Measurements from ENCODE around the gene NOVA1.

Gene NOVA1

GRCh38 chr14:26444822-26445221, 153.0 kb downstream of the NOVA1 start:
- DNase-seq (ENCODE audit: low read depth), result no peak

- no peak for DNase-seq (ENCODE audit: low read depth)
Observed at GRCh38 chr14:26443654-26444053, 154.2 kb downstream of the NOVA1 start.

- DNase-seq (ENCODE audit: low read depth), result no peak
Observed at GRCh38 chr14:26429205-26429604, 168.6 kb downstream of the NOVA1 start.

GRCh38 chr14:26427097-26427496, 170.7 kb downstream of the NOVA1 start:
- DNase-seq (ENCODE audit: low read depth), result no peak

- DNase-seq (ENCODE audit: low read depth), result no peak
Observed at GRCh38 chr14:26424537-26424936, 173.3 kb downstream of the NOVA1 start.

GRCh38 chr14:26415618-26416123, 182.2 kb downstream of the NOVA1 start:
- DNase-seq (ENCODE audit: low read depth), result no peak

- DNase-seq (ENCODE audit: low read depth), result no peak
Observed at GRCh38 chr14:26414926-26415325, 182.9 kb downstream of the NOVA1 start.

GRCh38 chr14:26414103-26414502, 183.7 kb downstream of the NOVA1 start:
- no peak for DNase-seq (ENCODE audit: low read depth)

- DNase-seq (ENCODE audit: low read depth), result no peak
Observed at GRCh38 chr14:26412421-26412820, 185.4 kb downstream of the NOVA1 start.

- DNase-seq (ENCODE audit: low read depth), result no peak
Observed at GRCh38 chr14:26410189-26410685, 187.6 kb downstream of the NOVA1 start.

GRCh38 chr14:26404927-26405326, 192.9 kb downstream of the NOVA1 start:
- no peak for DNase-seq (ENCODE audit: low read depth)

GRCh38 chr14:26403760-26404159, 194.1 kb downstream of the NOVA1 start:
- DNase-seq (ENCODE audit: low read depth), result no peak

- DNase-seq (ENCODE audit: low read depth), result no peak
Observed at GRCh38 chr14:26402126-26402525, 195.7 kb downstream of the NOVA1 start.

GRCh38 chr14:26401179-26401968, 196.5 kb downstream of the NOVA1 start:
- no peak for DNase-seq (ENCODE audit: low read depth)

GRCh38 chr14:26400373-26400772, 197.5 kb downstream of the NOVA1 start:
- DNase-seq (ENCODE audit: low read depth), result no peak

GRCh38 chr14:26398616-26399015, 199.2 kb downstream of the NOVA1 start:
- DNase-seq (ENCODE audit: low read depth), result no peak
